OCI-LY1 (cell line): Measurements from ENCODE around the gene KIAA0040.
"Not testable (repeated sequence)": the region's sequence is repeated elsewhere in the genome, so short reads cannot be mapped to it uniquely, and the experiment has no call there.

ENCODE experiments used
- H2AFZ ChIP-seq: fragments of 200-600 bp; sonication (generic), shearing (Covaris generic); 2 replicates; pipeline ENCODE4 v1.6.0; 2014; ENCODE audit warnings: antibody characterized with exemption, mild to moderate bottlenecking, low read length
- H3F3A ChIP-seq: fragments of 200-600 bp; sonication (generic), shearing (Covaris generic); 2 replicates; pipeline ENCODE4 v1.6.0; 2014; ENCODE audit warnings: mild to moderate bottlenecking, antibody characterized with exemption, low read length, moderate library complexity; ENCODE audit not compliant: insufficient read depth
- H3K27ac ChIP-seq: fragments of 200-600 bp; sonication (generic); 2 replicates; pipeline ENCODE4 v1.5.1; 2014; ENCODE audit warnings: low read length, mixed run types, mild to moderate bottlenecking, low read depth; ENCODE audit not compliant: poor library complexity, severe bottlenecking
- H3K27me3 ChIP-seq: fragments of 200-600 bp; sonication (generic); 2 replicates; pipeline ENCODE4 v1.6.0; 2014; ENCODE audit warnings: antibody characterized with exemption, mild to moderate bottlenecking, low read length, moderate library complexity; ENCODE audit not compliant: insufficient read depth
- H3K36me3 ChIP-seq: fragments of 200-600 bp; sonication (generic); 2 replicates; pipeline ENCODE4 v1.6.1; 2014; ENCODE audit warnings: mild to moderate bottlenecking, antibody characterized with exemption, low read length, moderate library complexity, mixed read lengths; ENCODE audit not compliant: insufficient read depth
- H3K4me1 ChIP-seq: fragments of 200-600 bp; sonication (generic); 2 replicates; pipeline ENCODE4 v1.5.1; 2014; ENCODE audit warnings: mild to moderate bottlenecking, low read length, moderate library complexity; ENCODE audit not compliant: insufficient read depth, severe bottlenecking
- H3K4me2 ChIP-seq: fragments of 200-600 bp; sonication (generic), shearing (Covaris generic); 2 replicates; pipeline ENCODE4 v1.6.1; 2014; ENCODE audit warnings: low read length
- H3K4me3 ChIP-seq: fragments of 200-600 bp; sonication (generic); 2 replicates; pipeline ENCODE4 v1.5.1; 2014; ENCODE audit warnings: low read length, low read depth, mild to moderate bottlenecking, mixed read lengths; ENCODE audit not compliant: poor library complexity, severe bottlenecking
- H3K79me2 ChIP-seq: fragments of 200-600 bp; shearing (Covaris generic); 2 replicates; pipeline ENCODE4 v1.6.1; 2016; ENCODE audit warnings: mixed run types, low read length, mixed read lengths; ENCODE audit not compliant: insufficient read depth
- H3K9ac ChIP-seq: fragments of 200-600 bp; sonication (generic), shearing (Covaris generic); 2 replicates; pipeline ENCODE4 v1.6.1; 2014; ENCODE audit warnings: mild to moderate bottlenecking, low read length, mixed read lengths
- H3K9me2 ChIP-seq: fragments of 200-600 bp; sonication (generic), shearing (Covaris generic); 2 replicates; pipeline ENCODE4 v1.6.1; 2014; ENCODE audit warnings: low read depth, mild to moderate bottlenecking, low read length, mixed read lengths
- H3K9me3 ChIP-seq: fragments of 200-600 bp; shearing (Covaris generic); 2 replicates; pipeline ENCODE4 v1.6.1; 2014; ENCODE audit warnings: low read length, mixed read lengths
- H4K20me1 ChIP-seq: fragments of 200-600 bp; sonication (generic), shearing (Covaris generic); 2 replicates; pipeline ENCODE4 v1.6.0; 2016; ENCODE audit warnings: mild to moderate bottlenecking, low read length; ENCODE audit not compliant: insufficient read depth
- EZH2 ChIP-seq: fragments of 200-600 bp; sonication (generic), shearing (Covaris generic); IDR thresholded peaks from 2 replicates; pipeline ENCODE4 v1.8.0; 2017; ENCODE audit warnings: borderline replicate concordance, mixed run types, mild to moderate bottlenecking, antibody characterized with exemption, low read length, moderate library complexity, mixed read lengths
- TF ChIP-seq, protein P1 (sequence below): fragments of 200-600 bp; sonication (generic), shearing (Covaris generic); IDR thresholded peaks from 2 replicates; pipeline ENCODE4 v1.5.1; 2017; ENCODE audit warnings: mild to moderate bottlenecking, antibody characterized with exemption, low read length, moderate library complexity, mixed read lengths

Gene KIAA0040

DNA sequence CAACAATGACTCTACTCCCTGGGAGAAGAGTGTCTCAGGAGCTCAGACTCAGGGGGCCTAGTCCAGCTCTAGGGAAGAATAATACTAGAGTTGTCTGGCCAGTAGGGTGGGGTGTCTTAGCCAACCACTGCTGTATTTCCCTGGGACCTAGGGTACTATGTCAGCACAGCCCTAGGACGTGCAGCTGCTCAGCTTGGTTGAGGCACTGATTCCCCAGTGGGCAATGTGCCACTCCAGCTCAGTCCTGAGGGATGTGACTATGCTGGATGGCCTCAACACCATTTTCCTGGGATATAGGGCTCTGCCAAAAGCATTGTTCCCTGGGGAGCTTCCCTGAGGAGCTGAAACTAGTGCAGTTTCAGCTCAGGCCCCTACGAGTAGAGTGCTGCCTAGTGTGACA, 77.6 kb downstream of the KIAA0040 start:
- no peaks in the 10 kb centered on the region for H3K4me1 ChIP-seq
- H3K4me2 ChIP-seq: no peak overlapping the region
- H3K27ac ChIP-seq: no peak overlapping the region
- H3K9ac ChIP-seq: no peak overlapping the region
- no peaks in the 10 kb centered on the region for H3K79me2 ChIP-seq
- no peaks in the 10 kb centered on the region for H3K36me3 ChIP-seq
- H3K27me3 ChIP-seq: no peaks in the 10 kb centered on the region
- no peaks in the 10 kb centered on the region for H3F3A ChIP-seq
- TF ChIP-seq EZH2: no peak
- TF ChIP-seq, protein P1, sequence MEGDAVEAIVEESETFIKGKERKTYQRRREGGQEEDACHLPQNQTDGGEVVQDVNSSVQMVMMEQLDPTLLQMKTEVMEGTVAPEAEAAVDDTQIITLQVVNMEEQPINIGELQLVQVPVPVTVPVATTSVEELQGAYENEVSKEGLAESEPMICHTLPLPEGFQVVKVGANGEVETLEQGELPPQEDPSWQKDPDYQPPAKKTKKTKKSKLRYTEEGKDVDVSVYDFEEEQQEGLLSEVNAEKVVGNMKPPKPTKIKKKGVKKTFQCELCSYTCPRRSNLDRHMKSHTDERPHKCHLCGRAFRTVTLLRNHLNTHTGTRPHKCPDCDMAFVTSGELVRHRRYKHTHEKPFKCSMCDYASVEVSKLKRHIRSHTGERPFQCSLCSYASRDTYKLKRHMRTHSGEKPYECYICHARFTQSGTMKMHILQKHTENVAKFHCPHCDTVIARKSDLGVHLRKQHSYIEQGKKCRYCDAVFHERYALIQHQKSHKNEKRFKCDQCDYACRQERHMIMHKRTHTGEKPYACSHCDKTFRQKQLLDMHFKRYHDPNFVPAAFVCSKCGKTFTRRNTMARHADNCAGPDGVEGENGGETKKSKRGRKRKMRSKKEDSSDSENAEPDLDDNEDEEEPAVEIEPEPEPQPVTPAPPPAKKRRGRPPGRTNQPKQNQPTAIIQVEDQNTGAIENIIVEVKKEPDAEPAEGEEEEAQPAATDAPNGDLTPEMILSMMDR: no peak
- no peak overlapping the region for H2AFZ ChIP-seq
- no peaks in the 10 kb centered on the region for H3K9me2 ChIP-seq
- no peak overlapping the region for H3K4me3 ChIP-seq
- no peaks in the 10 kb centered on the region for H4K20me1 ChIP-seq
- no peaks in the 10 kb centered on the region for H3K9me3 ChIP-seq

DNA sequence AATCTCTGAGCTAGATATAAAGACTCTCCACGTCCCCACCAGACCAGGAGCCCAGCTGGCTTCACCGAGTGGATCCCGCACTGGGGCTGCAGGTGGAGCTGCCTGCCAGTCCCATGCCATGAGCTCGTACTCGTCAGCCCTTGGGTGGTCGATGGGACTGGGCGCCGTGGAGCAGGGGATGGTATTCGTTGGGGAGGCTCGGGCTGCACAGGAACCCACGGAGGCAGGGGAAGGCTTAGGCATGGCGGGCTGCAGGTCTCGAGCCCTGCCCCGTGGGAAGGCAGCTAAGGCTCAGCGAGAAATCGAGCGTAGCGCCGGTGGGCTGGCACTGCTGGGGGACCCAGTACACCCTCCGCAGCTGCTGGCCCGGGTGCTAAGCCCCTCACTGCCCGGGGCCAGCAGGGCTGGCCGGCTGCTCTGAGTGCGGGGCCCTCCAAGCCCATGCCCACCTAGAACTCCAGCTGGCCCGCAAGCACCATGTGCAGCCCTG, 84.2 kb downstream of the KIAA0040 start:
- H3F3A ChIP-seq, H3K79me2 ChIP-seq, H3K4me3 ChIP-seq, H3K27ac ChIP-seq, H4K20me1 ChIP-seq, H3K36me3 ChIP-seq, H3K27me3 ChIP-seq, H3K9ac ChIP-seq, H3K9me2 ChIP-seq, H2AFZ ChIP-seq, H3K4me1 ChIP-seq, H3K4me2 ChIP-seq, H3K9me3 ChIP-seq: not testable (repeated sequence)
